Stimulated activated CD4-positive, alpha-beta T cell treated with anti-CD3 and anti-CD28 coated beads, Interleukin-12 subunit alpha, Interleukin-12 subunit beta, amount 100 ng/mL, for 48 hours (primary cell): ENCODE results near the gene CTNNA3.

Experiments
- DNase-seq, 3 donors: peaks; one replicate each; pipeline ENCODE4 v3.0.0-alpha.2; 2020; ENCODE audit warnings: low read depth in 2 of 3, low spot score in 1 of 3

The CTNNA3 gene

DNA sequence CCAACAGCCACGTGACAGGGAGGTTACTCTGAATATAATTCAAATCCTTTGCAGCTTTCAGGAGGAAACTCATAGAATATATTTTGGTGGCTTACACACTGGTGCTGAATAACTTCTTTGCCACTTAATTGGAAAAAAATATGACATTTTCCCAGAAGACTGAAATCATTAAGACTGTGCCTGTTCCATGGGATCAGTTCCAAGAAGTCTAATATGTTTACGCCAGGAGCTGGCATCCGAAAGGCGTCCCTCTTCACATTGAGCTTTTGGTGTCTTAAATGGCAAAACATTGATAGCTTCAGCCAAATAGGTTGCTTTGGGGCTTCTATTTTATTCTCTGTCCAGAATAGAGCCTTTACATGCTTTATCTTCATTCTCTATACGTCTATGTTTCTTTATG, 1687.8 kb downstream of the CTNNA3 start:
- DNase-seq, result no peak

DNA sequence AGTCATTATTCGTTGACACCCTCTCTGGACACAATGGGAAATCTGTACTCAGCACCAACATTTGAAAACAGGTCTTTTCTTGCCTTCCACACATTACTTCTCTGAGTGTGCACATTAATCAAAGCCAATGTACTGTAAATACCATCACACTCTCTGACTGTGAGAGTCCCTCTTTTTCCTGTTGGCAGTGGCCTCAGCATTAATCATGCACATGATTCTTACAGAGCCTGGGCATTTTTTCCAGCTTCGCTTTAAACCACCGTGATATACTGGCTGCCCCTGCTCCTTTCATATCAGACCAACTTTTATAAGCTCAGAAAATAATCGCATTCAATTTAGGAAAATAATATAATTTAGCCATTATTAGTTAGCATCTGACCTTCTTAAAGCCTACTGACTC, 1689.6 kb downstream of the CTNNA3 start:
- DNase-seq, result no peak

DNA sequence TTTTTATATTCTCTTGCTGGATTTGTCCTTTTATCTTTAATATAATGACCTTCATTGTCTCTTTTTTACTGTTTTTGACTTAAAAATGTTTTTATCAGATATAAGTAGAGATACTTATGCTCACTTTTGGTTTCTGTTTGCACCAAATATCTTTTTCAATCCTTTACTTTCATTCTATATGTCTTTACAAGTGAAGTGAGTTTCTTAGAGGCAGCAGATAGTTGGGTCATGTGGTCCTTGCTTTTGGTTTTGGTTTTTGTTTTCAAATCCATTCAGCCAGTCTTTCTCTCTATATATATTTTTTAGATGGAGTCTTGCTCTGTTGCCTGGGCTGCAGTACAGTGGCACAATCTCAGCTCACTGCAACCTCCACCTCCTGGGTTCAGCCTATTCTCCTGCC, 1702.5 kb downstream of the CTNNA3 start:
- no peak for DNase-seq

DNA sequence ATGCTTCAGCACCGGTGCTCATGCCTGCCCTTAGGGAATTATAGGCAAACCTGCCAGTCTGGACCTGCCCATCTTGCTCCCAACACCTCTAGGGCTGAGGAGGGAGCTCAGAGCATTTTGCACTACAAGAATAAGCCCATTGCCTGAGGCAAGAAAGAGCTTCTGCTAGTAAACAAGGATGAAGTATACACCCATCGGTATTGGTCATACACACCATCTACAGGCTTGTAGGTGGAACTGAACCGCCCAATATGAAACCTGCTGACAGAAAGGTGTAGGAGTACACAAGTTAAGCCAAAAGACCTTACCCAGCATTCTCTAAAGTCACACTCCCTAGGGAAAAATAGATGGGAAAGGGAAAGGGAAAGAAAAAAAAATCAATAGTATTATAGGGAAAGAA, 1727.1 kb downstream of the CTNNA3 start:
- DNase-seq, result no peak

DNA sequence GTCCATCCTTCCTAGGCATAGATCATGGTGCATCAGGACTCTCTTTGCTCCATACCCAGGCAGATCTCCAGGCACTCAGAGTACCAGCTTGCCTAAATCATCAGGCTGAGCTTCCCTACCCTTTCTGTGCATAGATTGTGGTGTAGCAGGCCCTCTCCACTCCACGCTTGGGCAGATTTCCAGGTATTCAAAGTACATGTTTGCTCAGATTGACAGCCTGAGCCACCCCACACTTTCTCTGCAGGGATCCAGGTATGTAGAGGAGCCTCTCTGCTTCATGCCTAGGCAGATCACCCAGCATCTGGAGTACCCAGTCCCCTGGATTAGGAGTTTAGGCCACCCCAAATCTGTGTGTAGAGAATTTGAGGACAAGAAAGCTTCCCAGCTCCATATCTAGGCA, 1727.6 kb downstream of the CTNNA3 start:
- DNase-seq, result no peak

DNA sequence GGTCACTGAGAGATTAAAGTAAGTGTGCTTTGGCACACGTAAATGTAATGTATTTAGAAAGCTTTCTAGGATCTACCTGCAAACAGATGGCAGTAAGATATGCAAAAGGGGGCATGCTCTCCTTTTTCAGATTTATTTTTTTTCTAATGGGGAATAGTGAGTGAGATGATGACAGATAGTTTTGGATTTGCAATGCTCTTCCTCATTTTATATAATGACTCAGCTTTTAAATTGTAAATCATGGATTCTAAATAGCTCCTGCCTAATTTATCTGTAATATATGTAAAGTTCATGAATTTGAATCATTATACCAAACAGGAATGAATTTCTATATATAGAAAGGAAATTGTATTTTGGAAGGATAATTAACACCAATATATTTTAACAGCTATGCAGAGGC, 1731.8 kb downstream of the CTNNA3 start:
- DNase-seq, result no peak

DNA sequence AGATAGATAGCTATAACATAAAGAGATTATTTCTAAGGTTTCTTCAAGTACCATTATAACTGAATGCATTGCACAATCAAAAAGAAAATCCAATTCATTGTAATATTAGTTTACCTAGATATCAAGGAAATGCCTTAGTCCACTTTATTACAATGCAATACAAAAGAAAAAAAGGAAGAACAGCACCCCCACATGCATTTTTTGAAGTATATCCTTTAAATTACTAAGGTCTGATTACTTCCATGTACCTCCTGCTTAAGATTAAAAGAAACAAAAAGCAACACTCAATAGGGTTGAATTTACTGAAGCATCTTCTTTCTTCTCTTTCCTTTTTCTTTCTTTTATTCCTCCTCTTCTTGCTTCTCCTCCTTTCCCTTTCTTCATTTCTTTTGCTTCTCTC, 1743.9 kb downstream of the CTNNA3 start:
- DNase-seq, result no peak

DNA sequence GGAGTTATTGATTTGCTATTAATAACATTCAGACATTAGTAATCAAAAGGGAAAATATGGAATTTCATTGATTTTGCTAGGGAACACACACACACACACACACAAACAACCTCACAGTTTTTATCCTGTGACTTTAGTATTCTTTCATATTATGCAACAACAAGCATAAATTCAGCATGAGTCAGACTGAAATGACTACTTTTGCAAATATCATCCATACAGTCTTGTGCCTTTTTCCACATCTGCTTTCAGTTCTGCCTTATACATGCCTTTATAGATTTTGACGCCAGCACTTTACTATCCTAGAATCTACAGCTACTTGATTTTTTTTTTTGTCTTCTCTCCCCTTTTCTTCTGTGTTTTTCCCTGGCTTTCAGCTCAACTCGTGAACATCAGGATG, 1745.9 kb downstream of the CTNNA3 start:
- DNase-seq, result no peak

DNA sequence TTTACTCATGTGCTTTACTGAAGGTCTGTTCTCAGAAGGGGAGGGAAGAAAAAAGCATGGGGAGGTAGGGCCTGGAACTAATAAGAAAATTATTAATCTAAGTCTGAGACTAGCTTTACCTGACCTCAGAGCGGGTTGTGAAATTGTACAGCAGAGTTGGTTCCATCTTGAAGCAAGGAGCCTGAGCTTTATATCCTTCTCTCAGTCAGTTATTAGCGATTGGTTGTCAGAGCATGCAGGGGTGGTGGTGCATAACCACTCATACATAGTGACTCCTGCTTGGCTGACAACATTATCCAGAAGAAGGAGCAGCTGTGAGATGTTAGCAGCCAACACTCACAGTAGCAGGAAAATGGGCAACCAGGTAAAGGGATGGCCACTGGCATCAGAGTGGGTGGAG, 1746.5 kb downstream of the CTNNA3 start:
- no peak for DNase-seq

DNA sequence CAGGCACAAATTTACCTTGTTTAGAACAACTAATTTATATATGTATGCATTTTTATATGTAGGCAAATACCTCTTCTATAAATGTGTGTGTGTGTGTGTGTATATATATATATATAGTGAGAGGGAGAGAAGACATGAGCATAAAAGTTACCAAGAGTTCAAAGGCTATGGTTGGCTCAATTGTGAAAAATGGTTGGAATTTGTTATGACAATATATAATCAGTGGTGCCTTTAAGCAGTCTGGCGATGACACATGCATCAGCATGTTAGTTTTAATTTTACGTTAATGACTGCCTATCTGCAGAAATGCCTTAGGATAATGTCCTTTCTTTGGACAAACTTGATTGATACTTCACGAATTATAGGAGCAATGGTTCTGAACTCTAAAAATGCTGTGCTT, 1750.9 kb downstream of the CTNNA3 start:
- no peak for DNase-seq

DNA sequence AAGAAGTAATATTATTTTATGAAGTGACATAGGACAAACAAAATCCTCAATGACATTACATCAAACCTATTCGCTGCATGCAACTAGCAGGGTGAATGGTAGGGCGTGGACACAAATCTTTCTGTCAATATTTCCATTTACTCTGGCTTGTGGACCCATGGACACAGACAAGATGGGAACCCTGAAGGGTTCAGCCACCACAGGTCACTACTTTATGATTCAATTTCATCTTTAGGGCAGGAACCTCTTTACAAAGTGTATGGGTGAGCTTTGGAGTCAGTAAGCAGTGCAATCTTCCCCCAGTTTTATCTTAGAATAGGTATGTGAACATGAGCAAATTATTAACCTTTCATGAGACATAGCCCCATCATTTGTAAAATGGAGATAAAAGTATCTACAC, 1752.5 kb downstream of the CTNNA3 start:
- DNase-seq, result no peak

DNA sequence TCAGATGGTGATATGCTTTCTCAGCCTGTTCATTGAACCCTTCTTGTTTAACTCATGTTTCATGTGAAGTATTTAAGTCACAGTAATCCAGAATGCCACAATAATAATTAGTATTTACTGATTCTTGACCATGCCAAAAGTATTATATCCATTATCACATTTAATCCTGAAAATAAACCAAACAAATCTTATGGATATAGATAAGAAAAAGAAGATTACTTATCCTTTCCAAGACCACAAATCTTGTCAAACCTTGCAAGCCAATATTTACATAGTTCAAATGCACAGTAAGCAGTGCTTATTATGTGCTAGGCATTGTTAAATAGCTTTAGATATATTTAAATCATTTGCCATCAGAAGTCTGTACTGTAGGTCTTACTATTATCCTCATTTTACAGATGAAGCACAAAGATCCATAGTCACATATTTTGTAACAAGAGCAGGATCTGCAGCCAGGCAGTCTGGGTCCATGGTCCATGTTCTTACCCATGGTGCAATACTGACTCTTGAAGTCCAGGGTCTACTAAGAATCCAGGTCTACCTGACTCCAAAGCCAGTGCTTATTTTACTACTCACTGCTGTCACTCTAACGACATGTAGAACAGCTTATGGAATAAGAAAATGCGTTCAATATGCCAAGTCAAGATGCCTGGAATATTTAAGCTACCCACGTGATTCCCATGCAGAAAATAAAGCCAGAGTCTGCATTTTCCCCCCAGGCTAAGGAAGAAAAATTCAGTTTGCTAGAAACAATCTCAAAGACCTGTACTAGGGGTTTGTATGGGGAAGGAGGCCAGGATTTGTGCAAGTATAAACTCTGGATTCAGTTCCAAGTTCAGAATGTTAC, 1755.0 kb downstream of the CTNNA3 start:
- DNase-seq, result no peak

DNA sequence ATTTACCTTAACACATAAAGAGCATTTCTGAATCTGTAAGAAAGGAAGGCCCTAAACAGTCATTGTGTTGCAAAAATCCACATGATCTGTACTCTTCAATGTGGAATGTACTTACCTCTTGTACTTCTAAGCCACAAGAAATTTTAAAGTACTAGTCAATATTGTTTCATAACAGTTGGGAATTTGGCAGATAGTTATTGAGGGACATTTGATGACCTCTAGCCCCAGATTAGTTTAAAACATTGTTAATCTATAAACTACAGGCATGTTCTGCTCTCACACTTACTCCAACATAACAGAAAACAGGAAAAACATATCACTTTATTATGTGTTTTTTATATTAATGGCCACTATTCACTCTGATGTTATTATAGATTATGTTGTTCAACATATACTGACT, 1755.9 kb downstream of the CTNNA3 start:
- DNase-seq, result no peak

DNA sequence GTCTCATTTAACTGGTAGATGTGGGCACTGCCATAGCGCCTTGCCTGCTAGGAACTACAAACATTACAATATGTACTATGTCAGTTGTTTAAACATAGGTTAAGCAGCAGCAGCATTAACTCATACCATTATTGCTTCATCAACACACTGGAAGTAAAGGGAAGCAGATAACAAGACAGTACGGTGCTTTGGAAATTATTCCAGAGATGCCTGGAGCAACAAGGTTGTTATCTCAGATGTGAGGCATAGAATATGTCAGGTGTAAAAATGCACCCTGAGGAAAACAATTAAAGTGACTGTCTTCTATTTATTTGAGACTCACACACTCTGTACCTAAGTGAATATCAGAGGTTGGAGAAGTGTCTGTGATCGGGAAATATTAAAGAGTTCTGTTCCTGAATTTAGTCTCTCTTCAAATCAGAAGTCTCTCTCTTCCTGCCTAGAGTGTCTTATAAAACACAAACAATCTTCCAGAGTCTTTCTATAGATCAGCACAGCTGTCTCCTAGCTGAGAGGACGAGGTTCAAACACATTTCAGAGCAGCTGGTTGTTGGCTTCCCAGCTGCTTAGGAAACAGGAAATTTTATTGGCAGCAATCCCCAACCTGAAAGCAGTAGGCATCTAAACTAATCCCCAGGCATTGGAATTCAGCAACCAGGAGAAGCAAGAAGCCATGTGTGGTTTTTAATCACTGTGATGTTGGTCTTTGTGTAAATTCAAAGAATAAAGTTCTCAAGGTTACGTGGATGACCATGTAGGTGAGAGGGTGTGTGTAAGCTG, 1764.5 kb downstream of the CTNNA3 start:
- no peak for DNase-seq

DNA sequence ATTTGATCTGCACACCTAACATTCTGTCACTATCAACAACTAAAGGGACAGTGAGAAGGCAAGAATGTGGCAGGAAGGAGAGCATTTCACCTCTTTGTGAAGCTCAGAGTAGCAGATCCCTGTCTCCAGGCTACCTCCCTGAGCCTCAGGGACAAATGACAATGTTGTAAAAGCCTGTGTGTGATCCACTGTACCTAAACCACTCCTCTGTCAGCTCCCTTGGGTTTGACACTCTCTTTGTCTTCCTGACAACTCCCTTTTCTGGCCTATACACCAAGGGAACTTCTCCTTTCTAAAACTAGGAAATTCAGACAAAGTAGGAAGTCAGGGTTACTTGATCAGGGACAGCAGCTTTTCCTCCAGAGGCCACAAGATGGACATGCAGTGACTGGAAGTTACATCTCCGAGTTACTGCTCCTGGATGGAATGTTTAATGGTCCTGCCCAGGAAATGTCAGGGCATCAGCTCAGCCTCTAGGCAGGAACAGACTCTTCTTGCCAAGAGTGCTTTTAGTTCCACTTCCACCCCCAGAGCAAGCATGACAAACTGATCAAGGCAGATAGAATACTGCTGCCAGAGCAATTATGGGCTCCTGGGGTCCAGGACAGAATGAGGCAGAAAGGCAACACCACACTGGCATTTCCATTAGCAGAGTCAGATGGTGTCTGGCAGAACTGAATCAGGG, 1784.7 kb downstream of the CTNNA3 start:
- no peak for DNase-seq

DNA sequence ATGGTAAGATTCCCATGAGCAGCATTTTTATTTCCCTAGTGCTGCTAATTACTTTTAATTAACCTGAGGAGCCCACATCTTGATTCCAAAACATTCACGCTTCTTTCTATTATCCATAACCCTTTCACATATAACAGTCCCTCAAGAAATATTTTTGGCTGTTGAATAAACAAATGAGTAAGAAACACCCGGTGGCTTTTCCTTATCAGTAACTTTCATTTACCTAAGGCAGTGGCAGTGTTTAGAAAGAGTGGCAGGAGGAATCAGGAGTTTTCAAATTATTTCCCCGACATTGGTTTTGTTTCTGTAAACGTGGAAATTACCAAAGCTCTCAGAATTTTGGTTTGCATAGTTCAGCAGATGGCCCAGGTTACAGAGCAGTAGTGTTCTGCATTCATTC, 1785.8 kb downstream of the CTNNA3 start:
- no peak for DNase-seq

DNA sequence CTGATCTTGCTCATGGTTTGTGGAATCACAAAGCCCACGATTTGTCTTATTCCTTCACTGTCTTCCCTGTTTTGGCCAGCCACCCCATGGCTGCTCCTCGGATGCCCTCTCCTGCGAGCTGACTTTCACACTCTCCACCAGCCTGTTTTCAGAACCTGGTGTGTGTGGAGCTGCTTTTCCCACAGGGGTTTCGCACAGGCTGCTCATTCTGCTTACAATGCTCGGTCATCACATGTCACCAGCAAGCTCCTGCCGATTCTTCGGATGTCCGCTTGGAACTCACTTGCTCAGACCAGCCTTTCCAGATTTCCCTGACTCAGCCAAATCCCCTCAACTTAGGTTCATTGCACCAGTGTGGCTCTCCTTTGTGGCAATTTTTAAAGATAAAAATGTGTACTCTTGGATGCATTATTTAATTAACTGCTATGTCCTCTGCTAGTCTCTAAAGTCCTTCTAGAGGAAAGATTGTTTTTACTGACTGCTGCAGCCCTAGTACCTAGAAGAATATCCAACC, 1788.7 kb downstream of the CTNNA3 start:
- DNase-seq, result no peak

DNA sequence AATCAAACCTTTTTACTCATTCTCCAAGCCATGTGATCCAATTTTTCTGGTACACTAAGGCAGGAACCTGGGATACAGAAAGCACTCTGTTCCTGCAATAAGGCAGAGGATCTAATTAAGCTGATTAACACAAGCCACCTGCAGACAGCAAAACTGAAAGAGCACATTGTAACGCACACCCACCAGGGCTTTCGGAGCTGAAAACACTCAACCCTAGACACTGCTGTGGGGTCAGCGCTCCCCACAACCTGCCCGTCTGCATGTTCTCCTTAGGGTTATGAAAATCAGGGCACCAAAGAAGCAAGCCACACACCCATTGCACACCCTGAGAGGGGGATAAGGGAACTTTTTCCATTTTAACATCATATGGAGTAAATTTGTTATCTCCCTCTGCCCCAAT, 1792.4 kb downstream of the CTNNA3 start:
- no peak for DNase-seq

DNA sequence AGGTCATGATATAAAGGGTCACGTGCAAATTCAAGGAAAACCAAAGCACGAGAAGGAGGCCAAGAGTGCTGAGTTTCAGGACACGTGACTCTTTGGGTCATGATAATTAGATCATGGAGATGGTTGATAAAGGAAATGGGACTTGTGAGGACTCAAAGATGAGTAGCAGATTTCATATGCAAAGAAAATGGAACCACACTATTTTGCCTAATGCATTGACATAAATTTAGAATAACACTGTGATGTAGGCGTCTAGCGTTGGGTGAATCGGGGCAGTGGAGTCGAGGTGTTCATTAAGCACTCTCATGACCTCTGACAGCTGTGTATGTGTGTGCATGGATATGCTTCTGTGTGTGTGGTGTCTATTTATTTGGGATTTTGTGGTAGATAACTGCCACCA, 1795.7 kb downstream of the CTNNA3 start:
- DNase-seq, result no peak

DNA sequence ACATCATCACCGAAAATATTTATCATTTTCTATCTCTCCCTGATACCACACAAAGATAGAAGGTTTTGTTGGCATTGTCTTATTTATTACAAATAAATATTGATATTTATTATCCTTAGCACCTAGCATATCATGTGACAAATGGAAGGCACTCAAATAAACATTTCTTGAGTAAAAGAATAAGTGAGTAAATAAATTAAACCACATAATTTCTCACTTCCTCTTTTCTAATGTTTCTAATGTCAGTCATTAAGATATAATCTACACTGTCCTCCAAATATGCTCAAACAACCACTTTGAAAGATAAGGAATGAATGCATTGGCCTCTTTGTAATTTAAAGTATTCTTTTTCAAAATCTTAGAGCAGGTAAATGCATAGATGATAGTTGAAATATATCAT, 1797.9 kb downstream of the CTNNA3 start:
- DNase-seq, result no peak

DNA sequence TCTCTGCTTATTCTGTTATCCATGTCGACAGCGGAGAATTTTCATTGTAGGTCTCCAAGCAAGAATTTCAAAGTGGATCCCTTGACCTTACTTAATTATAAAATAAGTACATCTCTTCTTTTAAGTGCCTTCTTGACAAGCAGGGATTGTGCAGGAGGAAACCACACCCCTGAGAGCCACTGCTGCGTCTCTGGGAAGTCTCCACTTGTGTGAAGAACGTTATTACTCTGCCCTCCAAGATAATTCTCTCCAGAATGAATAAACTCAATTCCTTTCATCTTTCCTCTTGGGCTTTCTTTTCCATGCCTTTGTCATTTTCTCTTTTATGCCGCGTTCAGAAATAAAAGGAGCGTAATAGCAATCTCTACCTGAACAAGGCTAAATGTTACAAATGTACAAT, 1801.0 kb downstream of the CTNNA3 start:
- no peak for DNase-seq

DNA sequence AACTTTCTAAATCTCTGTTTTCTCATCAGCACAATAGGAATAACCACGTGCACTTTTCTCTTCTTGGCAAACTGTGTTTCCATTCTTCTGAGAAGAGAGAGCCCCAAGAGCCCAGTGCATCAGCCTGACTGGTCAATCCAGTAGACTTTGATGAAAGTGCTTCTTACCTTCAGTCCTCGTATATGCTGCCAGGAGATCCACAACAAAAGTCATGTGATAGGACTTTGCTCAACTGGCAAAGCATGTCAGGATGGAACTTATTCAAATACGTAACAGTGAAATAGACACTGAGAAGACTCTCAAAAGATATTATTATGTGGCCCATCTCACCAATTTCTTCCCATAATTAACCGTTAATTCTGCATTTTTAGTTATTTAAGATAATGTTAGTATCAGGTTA, 1801.6 kb downstream of the CTNNA3 start:
- DNase-seq, result no peak
